ENCODE measurements around the gene XXYLT1. TPM values are rescaled to one million over a fixed set of nuclear protein-coding genes. Genes with fewer than 3 reads are reported as not detected.

XXYLT1 gene
- polyA plus RNA-seq, 1 donor (not counting 4 experiments of a cell fraction or from before 2014, with no cell fraction given), result 11.1 TPM

DNA sequence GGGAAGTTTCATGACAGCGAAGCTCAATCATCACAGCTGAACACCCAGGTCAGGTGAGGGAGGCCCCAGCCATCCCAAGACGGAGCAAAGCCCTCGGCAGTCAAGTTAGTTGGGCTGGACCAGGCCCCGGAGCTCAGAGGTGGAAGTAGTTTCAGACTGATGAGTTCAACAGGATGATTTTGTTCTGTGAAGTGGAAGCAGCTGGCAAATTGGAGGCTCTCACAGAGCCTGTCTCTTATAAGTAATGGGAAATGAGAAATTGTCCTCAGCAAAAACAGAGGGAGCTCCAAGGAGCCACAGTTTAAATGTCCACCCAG lies 245.1 kb downstream of the XXYLT1 start:
- H3K9me1 ChIP-seq (ENCODE audit: control insufficient read depth, extremely low read depth, insufficient read depth, low read length), result no peaks in the 10 kb centered on the region
- no peak overlapping the region for H3K4me2 ChIP-seq (ENCODE audit: control insufficient read depth, extremely low read depth, insufficient read depth, low read depth, low read length)
- no peaks in the 10 kb centered on the region for H3K36me3 ChIP-seq (ENCODE audit: control insufficient read depth in 2 of 2, extremely low read depth in 1 of 2, insufficient read depth in 2 of 2, low read length in 2 of 2)
- FAIRE-seq (no peak), DNase-seq (ENCODE audit: low read depth, low spot score) (no peak)
- no peaks in the 10 kb centered on the region for H3K79me2 ChIP-seq (ENCODE audit: control insufficient read depth, insufficient read depth, low read length)
- H3K27ac ChIP-seq (ENCODE audit: control insufficient read depth, insufficient read depth, low read length), result no peak overlapping the region
- no peak overlapping the region for H3K9ac ChIP-seq (ENCODE audit: control insufficient read depth, extremely low read depth, insufficient read depth, low read length)
- H2AFZ ChIP-seq (ENCODE audit: control insufficient read depth, low read length), result peak overlapping the region; percentile 53
- H4K20me1 ChIP-seq (ENCODE audit: control insufficient read depth, extremely low read depth, insufficient read depth, low read length), result no peaks in the 10 kb centered on the region
- dilution Hi-C loops (cut with MboI; ENCODE audit: extremely low pct_ligation_motif_present, low sequenced_read_pairs), result no loop called here
- TF ChIP-seq, protein P1, sequence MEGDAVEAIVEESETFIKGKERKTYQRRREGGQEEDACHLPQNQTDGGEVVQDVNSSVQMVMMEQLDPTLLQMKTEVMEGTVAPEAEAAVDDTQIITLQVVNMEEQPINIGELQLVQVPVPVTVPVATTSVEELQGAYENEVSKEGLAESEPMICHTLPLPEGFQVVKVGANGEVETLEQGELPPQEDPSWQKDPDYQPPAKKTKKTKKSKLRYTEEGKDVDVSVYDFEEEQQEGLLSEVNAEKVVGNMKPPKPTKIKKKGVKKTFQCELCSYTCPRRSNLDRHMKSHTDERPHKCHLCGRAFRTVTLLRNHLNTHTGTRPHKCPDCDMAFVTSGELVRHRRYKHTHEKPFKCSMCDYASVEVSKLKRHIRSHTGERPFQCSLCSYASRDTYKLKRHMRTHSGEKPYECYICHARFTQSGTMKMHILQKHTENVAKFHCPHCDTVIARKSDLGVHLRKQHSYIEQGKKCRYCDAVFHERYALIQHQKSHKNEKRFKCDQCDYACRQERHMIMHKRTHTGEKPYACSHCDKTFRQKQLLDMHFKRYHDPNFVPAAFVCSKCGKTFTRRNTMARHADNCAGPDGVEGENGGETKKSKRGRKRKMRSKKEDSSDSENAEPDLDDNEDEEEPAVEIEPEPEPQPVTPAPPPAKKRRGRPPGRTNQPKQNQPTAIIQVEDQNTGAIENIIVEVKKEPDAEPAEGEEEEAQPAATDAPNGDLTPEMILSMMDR (optimal IDR thresholded peaks at IDR 0.05 in 1 of 3, IDR thresholded peaks at IDR 0.05 in 1 of 3, conservative IDR thresholded peaks at IDR 0.05 in 1 of 3; ENCODE audit: extremely low read depth in 1 of 3, insufficient read depth in 2 of 3, low read length in 3 of 3), result no peak
- TF ChIP-seq EZH2 (IDR thresholded peaks at IDR 0.05; ENCODE audit: low read length), result no peak
- peaks cover 7% of the 10 kb centered on the region for H3K4me1 ChIP-seq (ENCODE audit: control insufficient read depth, extremely low read depth, insufficient read depth, low read length)
- H3K27me3 ChIP-seq (ENCODE audit: control insufficient read depth, extremely low read depth, insufficient read depth, low read length), result no peaks in the 10 kb centered on the region
- H3K4me3 ChIP-seq (ENCODE audit: control insufficient read depth in 2 of 3, extremely low read depth in 1 of 3, insufficient read depth in 2 of 3, low read depth in 1 of 3, low read length in 3 of 3), result no peak overlapping the region
- no peaks in the 10 kb centered on the region for H3K9me3 ChIP-seq (ENCODE audit: control insufficient read depth, low read depth, low read length)

DNA sequence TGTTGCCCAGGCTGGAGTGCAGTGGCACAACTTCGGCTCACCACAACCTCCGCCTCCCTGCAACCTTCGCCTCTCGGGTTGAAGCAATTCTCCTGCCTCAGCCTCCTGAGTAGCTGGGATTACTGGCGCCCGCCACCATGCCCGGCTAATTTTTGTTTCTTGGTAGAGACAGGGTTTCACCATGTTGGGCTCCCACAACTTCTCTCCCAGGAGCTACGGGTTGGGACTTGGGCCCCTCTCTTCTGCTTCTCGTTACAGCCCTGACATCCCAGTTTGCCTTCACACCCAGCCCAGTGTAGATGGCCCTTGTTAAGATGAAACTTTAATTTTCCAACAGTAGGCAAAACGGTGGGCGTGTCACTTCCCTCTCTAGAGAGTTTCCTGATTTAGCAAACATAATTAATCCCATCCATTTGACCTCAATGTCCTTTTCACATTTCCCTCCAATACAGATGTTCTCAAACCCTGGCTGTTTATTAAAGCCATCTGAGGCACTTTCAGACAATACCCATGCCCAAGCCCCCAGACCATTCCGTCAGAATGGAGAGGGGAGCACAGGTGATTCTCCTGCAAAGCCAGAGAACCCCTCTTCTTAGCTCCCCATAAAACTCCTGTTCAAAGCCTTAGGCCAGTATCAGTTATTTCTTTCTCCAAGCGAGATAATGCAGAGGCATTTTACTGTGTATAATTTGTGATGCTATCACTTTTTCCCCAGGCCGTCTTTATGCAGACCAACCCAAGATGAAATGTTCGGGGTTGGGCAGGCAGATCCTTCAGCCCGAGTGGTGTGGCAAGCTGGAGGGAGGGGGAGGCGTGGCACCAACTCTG lies 245.7 kb downstream of the XXYLT1 start:
- Histone ChIP-seq H3K27ac (ENCODE audit: control insufficient read depth, insufficient read depth, low read length) (no peak overlapping the region), H3K4me1 (ENCODE audit: control insufficient read depth, extremely low read depth, insufficient read depth, low read length) (peaks cover 2% of the 10 kb centered on the region), H3K4me3 (ENCODE audit: control insufficient read depth in 2 of 3, extremely low read depth in 1 of 3, insufficient read depth in 2 of 3, low read depth in 1 of 3, low read length in 3 of 3) (no peak overlapping the region), H4K20me1 (ENCODE audit: control insufficient read depth, extremely low read depth, insufficient read depth, low read length) (no peaks in the 10 kb centered on the region), H3K9me3 (ENCODE audit: control insufficient read depth, low read depth, low read length) (no peaks in the 10 kb centered on the region), H3K79me2 (ENCODE audit: control insufficient read depth, insufficient read depth, low read length) (no peaks in the 10 kb centered on the region), H3K9me1 (ENCODE audit: control insufficient read depth, extremely low read depth, insufficient read depth, low read length) (no peaks in the 10 kb centered on the region), H3K9ac (ENCODE audit: control insufficient read depth, extremely low read depth, insufficient read depth, low read length) (no peak overlapping the region), H2AFZ (ENCODE audit: control insufficient read depth, low read length) (peak overlapping the region; percentile 53), H3K4me2 (ENCODE audit: control insufficient read depth, extremely low read depth, insufficient read depth, low read depth, low read length) (no peak overlapping the region), H3K36me3 (ENCODE audit: control insufficient read depth in 2 of 2, extremely low read depth in 1 of 2, insufficient read depth in 2 of 2, low read length in 2 of 2) (no peaks in the 10 kb centered on the region), H3K27me3 (ENCODE audit: control insufficient read depth, extremely low read depth, insufficient read depth, low read length) (no peaks in the 10 kb centered on the region)
- no peak for DNase-seq (ENCODE audit: low read depth, low spot score)
- dilution Hi-C loops (cut with MboI; ENCODE audit: extremely low pct_ligation_motif_present, low sequenced_read_pairs), result no loop called here
- FAIRE-seq, result no peak
- TF ChIP-seq, protein P1 (optimal IDR thresholded peaks at IDR 0.05 in 1 of 3, IDR thresholded peaks at IDR 0.05 in 1 of 3, conservative IDR thresholded peaks at IDR 0.05 in 1 of 3; ENCODE audit: extremely low read depth in 1 of 3, insufficient read depth in 2 of 3, low read length in 3 of 3), result no peak
- no peak for TF ChIP-seq EZH2 (IDR thresholded peaks at IDR 0.05; ENCODE audit: low read length)
